Keratinocyte (primary cell): ENCODE data around the gene TSHZ2.

Source experiments
- CTCF ChIP-seq, 3 experiments: IDR thresholded peaks in 1 of 3; conservative IDR thresholded peaks in 1 of 3; optimal IDR thresholded peaks in 1 of 3; 2 replicates in 2 of 3; 3 replicates in 1 of 3; pipeline versions ENCODE3 to v1.5.1; 2011; ENCODE audit warnings: low read length in 3 of 3, mild to moderate bottlenecking in 3 of 3, moderate library complexity in 2 of 3, control low read depth in 1 of 3, inconsistent platforms in 1 of 3; ENCODE audit not compliant: insufficient read depth in 2 of 3; ENCODE audit errors: extremely low read depth in 1 of 3
- EZH2 ChIP-seq: IDR thresholded peaks from one replicate; pipeline ENCODE4 v1.6.1; 2012; ENCODE audit warnings: inconsistent platforms, mild to moderate bottlenecking, low read length, moderate library complexity

- TF ChIP-seq CTCF (optimal IDR thresholded peaks at IDR 0.05 in 1 of 3, IDR thresholded peaks at IDR 0.05 in 1 of 3, conservative IDR thresholded peaks at IDR 0.05 in 1 of 3; ENCODE audit: extremely low read depth in 1 of 3, insufficient read depth in 2 of 3, low read length in 3 of 3) (no peak), EZH2 (no peak)
Observed at GRCh38 chr20:53053595-53053994, 81.4 kb downstream of the TSHZ2 start.
